ENCODE data around the gene ZNF316.

GRCh38 chr7:6622134-6622710 is 14.9 kb upstream of the ZNF316 start:
- TF ChIP-seq, protein P1, sequence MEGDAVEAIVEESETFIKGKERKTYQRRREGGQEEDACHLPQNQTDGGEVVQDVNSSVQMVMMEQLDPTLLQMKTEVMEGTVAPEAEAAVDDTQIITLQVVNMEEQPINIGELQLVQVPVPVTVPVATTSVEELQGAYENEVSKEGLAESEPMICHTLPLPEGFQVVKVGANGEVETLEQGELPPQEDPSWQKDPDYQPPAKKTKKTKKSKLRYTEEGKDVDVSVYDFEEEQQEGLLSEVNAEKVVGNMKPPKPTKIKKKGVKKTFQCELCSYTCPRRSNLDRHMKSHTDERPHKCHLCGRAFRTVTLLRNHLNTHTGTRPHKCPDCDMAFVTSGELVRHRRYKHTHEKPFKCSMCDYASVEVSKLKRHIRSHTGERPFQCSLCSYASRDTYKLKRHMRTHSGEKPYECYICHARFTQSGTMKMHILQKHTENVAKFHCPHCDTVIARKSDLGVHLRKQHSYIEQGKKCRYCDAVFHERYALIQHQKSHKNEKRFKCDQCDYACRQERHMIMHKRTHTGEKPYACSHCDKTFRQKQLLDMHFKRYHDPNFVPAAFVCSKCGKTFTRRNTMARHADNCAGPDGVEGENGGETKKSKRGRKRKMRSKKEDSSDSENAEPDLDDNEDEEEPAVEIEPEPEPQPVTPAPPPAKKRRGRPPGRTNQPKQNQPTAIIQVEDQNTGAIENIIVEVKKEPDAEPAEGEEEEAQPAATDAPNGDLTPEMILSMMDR (conservative IDR thresholded peaks at IDR 0.05 in 1 of 2, IDR thresholded peaks at IDR 0.05 in 1 of 2; ENCODE audit: low read depth in 1 of 2, low read length in 2 of 2) = no peak
- TF ChIP-seq EZH2 (IDR thresholded peaks at IDR 0.05; ENCODE audit: low read length, missing control alignments) = no peak

Data from fibroblast of lung (primary cell).